Effector memory CD4-positive, alpha-beta T cell (primary cell): Measurements from ENCODE around the gene IYD.

ENCODE experiments used
- DNase-seq, 3 donors: peaks; one replicate each; pipeline ENCODE4 v3.0.0-alpha.2; 2020
- H3K27ac ChIP-seq: 2 replicates; pipeline ENCODE4 v1.7.0; 2013; ENCODE audit warnings: mild to moderate bottlenecking, low read length, moderate library complexity; ENCODE audit not compliant: insufficient read depth, poor library complexity, severe bottlenecking
- H3K27me3 ChIP-seq: replicated peaks from 2 replicates; pipeline ENCODE4 v1.7.0; 2013; ENCODE audit warnings: mild to moderate bottlenecking, low read length; ENCODE audit not compliant: insufficient read depth, control insufficient read depth, poor library complexity, severe bottlenecking
- H3K36me3 ChIP-seq: 2 replicates; pipeline ENCODE4 v1.7.0; 2013; ENCODE audit warnings: mild to moderate bottlenecking, low read length, moderate library complexity; ENCODE audit not compliant: control insufficient read depth, insufficient read depth
- H3K4me1 ChIP-seq: 2 replicates; pipeline ENCODE4 v1.7.0; 2013; ENCODE audit warnings: low read length, mild to moderate bottlenecking; ENCODE audit not compliant: control insufficient read depth, insufficient read depth, poor library complexity, severe bottlenecking
- H3K4me3 ChIP-seq: 2 replicates; pipeline ENCODE4 v1.7.0; 2013; ENCODE audit warnings: low read length, low read depth, mild to moderate bottlenecking; ENCODE audit not compliant: insufficient read depth, poor library complexity, severe bottlenecking
- H3K9me3 ChIP-seq: 2 replicates; pipeline ENCODE4 v1.7.0; 2013; ENCODE audit warnings: mild to moderate bottlenecking, low read length, moderate library complexity; ENCODE audit not compliant: control insufficient read depth

Gene IYD

GRCh38 chr6:150394053-150394898 lies 25.5 kb downstream of the IYD start:
- Histone ChIP-seq H3K9me3 (no peaks in the 10 kb centered on the region), H3K4me1 (no peaks in the 10 kb centered on the region), H3K27me3 (no peaks in the 10 kb centered on the region), H3K36me3 (no peaks in the 10 kb centered on the region), H3K4me3 (no peak overlapping the region), H3K27ac (no peak overlapping the region)
- DNase-seq = no peak

GRCh38 chr6:150394899-150395295 lies 26.1 kb downstream of the IYD start:
- Histone ChIP-seq H3K4me3 (no peak overlapping the region), H3K4me1 (no peaks in the 10 kb centered on the region), H3K9me3 (no peaks in the 10 kb centered on the region), H3K27ac (no peak overlapping the region), H3K36me3 (no peaks in the 10 kb centered on the region), H3K27me3 (no peaks in the 10 kb centered on the region)
- no peak for DNase-seq

- H3K9me3 ChIP-seq = no peaks in the 10 kb centered on the region
- no peaks in the 10 kb centered on the region for H3K27me3 ChIP-seq
- no peak overlapping the region for H3K4me3 ChIP-seq
- peak in 1 of 3 donors; percentile 8 for DNase-seq
- no peak overlapping the region for H3K27ac ChIP-seq
- H3K4me1 ChIP-seq = no peaks in the 10 kb centered on the region
- no peaks in the 10 kb centered on the region for H3K36me3 ChIP-seq
Measured at GRCh38 chr6:150395388-150396009, 26.7 kb downstream of the IYD start.

- H3K9me3 ChIP-seq = peaks cover 4% of the 10 kb centered on the region
- H3K27ac ChIP-seq = no peak overlapping the region
- H3K36me3 ChIP-seq = no peaks in the 10 kb centered on the region
- H3K27me3 ChIP-seq = no peaks in the 10 kb centered on the region
- no peaks in the 10 kb centered on the region for H3K4me1 ChIP-seq
- H3K4me3 ChIP-seq = no peak overlapping the region
- DNase-seq = no peak
Measured at GRCh38 chr6:150403458-150404246, 34.8 kb downstream of the IYD start.

GRCh38 chr6:150406948-150407347 lies 38.1 kb downstream of the IYD start:
- Histone ChIP-seq H3K4me3 (no peak overlapping the region), H3K9me3 (peaks cover 4% of the 10 kb centered on the region), H3K4me1 (no peaks in the 10 kb centered on the region), H3K36me3 (no peaks in the 10 kb centered on the region), H3K27ac (no peak overlapping the region), H3K27me3 (no peaks in the 10 kb centered on the region)
- no peak for DNase-seq

- DNase-seq = no peak
- no peaks in the 10 kb centered on the region for H3K27me3 ChIP-seq
- no peak overlapping the region for H3K27ac ChIP-seq
- no peaks in the 10 kb centered on the region for H3K4me1 ChIP-seq
- no peak overlapping the region for H3K4me3 ChIP-seq
- peaks cover 4% of the 10 kb centered on the region for H3K9me3 ChIP-seq
- H3K36me3 ChIP-seq = no peaks in the 10 kb centered on the region
Measured at GRCh38 chr6:150408842-150409241, 40.0 kb downstream of the IYD start.

GRCh38 chr6:150409576-150410066 lies 40.8 kb downstream of the IYD start:
- no peak overlapping the region for H3K4me3 ChIP-seq
- peaks cover 4% of the 10 kb centered on the region for H3K9me3 ChIP-seq
- no peak overlapping the region for H3K27ac ChIP-seq
- no peaks in the 10 kb centered on the region for H3K27me3 ChIP-seq
- no peaks in the 10 kb centered on the region for H3K4me1 ChIP-seq
- no peak for DNase-seq
- H3K36me3 ChIP-seq = no peaks in the 10 kb centered on the region

- H3K9me3 ChIP-seq = peaks cover 1% of the 10 kb centered on the region
- H3K27me3 ChIP-seq = no peaks in the 10 kb centered on the region
- H3K27ac ChIP-seq = no peak overlapping the region
- no peaks in the 10 kb centered on the region for H3K36me3 ChIP-seq
- DNase-seq = no peak
- no peaks in the 10 kb centered on the region for H3K4me1 ChIP-seq
- no peak overlapping the region for H3K4me3 ChIP-seq
Measured at GRCh38 chr6:150410399-150410798, 41.6 kb downstream of the IYD start.

- no peak overlapping the region for H3K27ac ChIP-seq
Measured at GRCh38 chr6:150410906-150411305, 42.1 kb downstream of the IYD start.

More at GRCh38 chr6:150410906-150411305, 42.1 kb downstream of the IYD start:
- Histone ChIP-seq H3K4me1 (no peaks in the 10 kb centered on the region), H3K36me3 (no peaks in the 10 kb centered on the region), H3K9me3 (no peaks in the 10 kb centered on the region), H3K27me3 (no peaks in the 10 kb centered on the region), H3K4me3 (no peak overlapping the region)
- no peak for DNase-seq
